Effector memory CD4-positive, alpha-beta T cell (primary cell): ENCODE measurements around the gene APOBEC3A.
"Not testable (repeated sequence)": the region's sequence is repeated elsewhere in the genome, so short reads cannot be mapped to it uniquely, and the experiment has no call there.

Experiments used
- DNase-seq, 3 donors: peaks; one replicate each; pipeline ENCODE4 v3.0.0-alpha.2; 2020
- H3K27ac ChIP-seq: 2 replicates; pipeline ENCODE4 v1.7.0; 2013; ENCODE audit warnings: mild to moderate bottlenecking, low read length, moderate library complexity; ENCODE audit not compliant: insufficient read depth, poor library complexity, severe bottlenecking
- H3K27me3 ChIP-seq: replicated peaks from 2 replicates; pipeline ENCODE4 v1.7.0; 2013; ENCODE audit warnings: mild to moderate bottlenecking, low read length; ENCODE audit not compliant: insufficient read depth, control insufficient read depth, poor library complexity, severe bottlenecking
- H3K36me3 ChIP-seq: 2 replicates; pipeline ENCODE4 v1.7.0; 2013; ENCODE audit warnings: mild to moderate bottlenecking, low read length, moderate library complexity; ENCODE audit not compliant: control insufficient read depth, insufficient read depth
- H3K4me1 ChIP-seq: 2 replicates; pipeline ENCODE4 v1.7.0; 2013; ENCODE audit warnings: low read length, mild to moderate bottlenecking; ENCODE audit not compliant: control insufficient read depth, insufficient read depth, poor library complexity, severe bottlenecking
- H3K4me3 ChIP-seq: 2 replicates; pipeline ENCODE4 v1.7.0; 2013; ENCODE audit warnings: low read length, low read depth, mild to moderate bottlenecking; ENCODE audit not compliant: insufficient read depth, poor library complexity, severe bottlenecking
- H3K9me3 ChIP-seq: 2 replicates; pipeline ENCODE4 v1.7.0; 2013; ENCODE audit warnings: mild to moderate bottlenecking, low read length, moderate library complexity; ENCODE audit not compliant: control insufficient read depth

The APOBEC3A gene

DNA sequence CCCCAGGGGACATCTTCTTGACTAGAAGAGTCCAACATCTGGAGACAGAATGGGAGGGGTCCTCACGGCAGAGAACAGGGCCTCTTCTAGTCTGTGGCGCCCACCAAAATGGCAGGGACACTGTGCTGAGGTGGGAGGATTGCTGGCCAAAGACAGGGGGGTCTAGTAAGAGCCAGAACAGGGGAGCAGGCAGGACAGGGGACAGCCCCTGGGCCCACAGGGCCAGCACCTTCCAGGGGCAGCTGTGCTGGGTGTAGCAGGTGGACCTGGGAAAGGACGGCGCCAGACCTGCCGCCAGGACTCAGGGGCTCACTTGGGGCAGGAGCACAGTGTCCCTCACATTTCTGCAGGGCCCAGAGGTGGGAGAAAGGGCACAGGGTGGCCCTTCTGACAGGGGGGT, 858 bp upstream of the APOBEC3A start:
- no peaks in the 10 kb centered on the region for H3K27me3 ChIP-seq
- H3K27ac ChIP-seq: no peak overlapping the region

DNA sequence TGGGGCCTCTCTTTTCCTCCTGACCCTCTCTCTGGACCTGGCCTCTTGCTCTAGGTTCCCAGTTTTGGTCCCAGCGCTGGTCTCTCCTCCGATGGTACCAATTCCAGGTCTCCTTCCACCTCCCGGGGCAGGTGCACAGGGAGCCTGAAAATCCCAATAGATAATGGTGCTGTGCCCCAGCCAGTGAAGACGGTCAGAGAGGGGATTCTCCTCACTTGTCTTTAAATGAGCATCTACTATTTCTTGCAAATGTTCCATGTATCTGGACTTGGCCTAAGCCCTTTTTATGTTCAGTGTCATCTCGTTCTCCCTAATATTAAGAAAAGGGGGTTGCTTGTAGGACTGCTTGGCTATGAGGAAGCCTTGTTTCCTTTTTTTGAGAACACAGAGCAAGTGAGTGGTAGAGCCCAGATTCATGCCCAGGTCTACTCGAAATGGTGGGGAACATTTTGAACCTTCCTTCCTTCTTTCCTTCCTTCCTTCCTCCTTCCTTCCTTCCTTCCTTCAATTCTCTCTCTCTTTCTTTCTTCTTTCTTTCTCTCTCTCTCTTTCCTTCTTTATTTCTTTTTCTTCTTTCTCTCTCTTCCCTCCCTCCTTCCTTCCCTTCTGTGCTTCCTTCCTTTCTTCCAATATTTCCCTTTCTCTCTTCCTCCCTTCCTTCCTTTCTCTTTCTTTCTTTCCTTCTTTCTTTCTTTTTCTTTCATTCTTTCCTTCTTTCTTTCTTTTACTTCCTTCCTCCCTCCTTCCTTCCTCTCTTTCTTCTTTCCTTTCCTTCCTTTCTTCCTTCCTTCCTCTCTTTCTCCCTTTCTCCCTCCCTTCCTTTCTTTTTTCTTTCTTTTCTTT, 620 bp downstream of the APOBEC3A start:
- H3K27me3 ChIP-seq: no peaks in the 10 kb centered on the region
- no peaks in the 10 kb centered on the region for H3K9me3 ChIP-seq
- H3K4me3 ChIP-seq: no peak overlapping the region
- H3K4me1 ChIP-seq: no peaks in the 10 kb centered on the region
- DNase-seq: no peak
- H3K36me3 ChIP-seq: no peaks in the 10 kb centered on the region
- H3K27ac ChIP-seq: no peak overlapping the region

More for the DNA sequence above, 858 bp upstream of the APOBEC3A start:
- DNase-seq: no peak
- no peaks in the 10 kb centered on the region for H3K4me1 ChIP-seq
- no peaks in the 10 kb centered on the region for H3K9me3 ChIP-seq
- H3K36me3 ChIP-seq: no peaks in the 10 kb centered on the region
- H3K4me3 ChIP-seq: no peak overlapping the region

DNA sequence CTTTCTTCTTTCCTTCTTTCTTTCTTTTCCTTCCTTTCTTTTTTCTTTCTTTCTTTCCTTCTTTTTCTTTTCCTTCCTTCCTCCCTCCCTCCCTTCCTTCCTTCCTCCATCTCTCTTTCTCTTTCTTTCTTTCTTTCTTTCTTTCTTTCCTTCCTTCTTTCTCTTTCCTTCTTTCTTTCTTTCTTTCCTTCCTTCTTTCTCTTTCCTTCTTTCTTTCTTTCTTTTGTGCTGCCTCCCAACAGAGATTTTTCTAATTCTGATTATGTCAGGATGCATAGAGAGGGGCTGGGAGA, 1.2 kb downstream of the APOBEC3A start:
- H3K4me1 ChIP-seq, H3K27me3 ChIP-seq, H3K4me3 ChIP-seq, H3K27ac ChIP-seq, H3K9me3 ChIP-seq, H3K36me3 ChIP-seq, DNase-seq: not testable (repeated sequence)

DNA sequence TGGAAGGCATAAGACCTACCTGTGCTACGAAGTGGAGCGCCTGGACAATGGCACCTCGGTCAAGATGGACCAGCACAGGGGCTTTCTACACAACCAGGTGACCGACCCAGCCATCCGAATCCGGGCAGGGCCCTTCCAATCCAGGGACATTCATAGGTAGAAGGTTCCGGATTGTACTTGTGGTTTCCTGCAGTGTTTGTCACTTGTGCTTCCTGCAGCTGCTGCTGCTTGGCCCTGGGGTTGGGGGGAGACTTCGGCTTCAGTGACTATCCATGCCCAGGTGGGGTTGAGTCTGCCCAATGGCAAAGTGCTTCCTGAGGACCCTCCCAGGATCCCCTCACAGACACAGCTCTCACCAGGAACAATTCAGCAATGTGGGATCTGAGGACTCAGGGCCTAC, 2.2 kb downstream of the APOBEC3A start:
- Histone ChIP-seq H3K27ac (no peak overlapping the region), H3K27me3 (no peaks in the 10 kb centered on the region), H3K4me3 (no peak overlapping the region), H3K36me3 (no peaks in the 10 kb centered on the region), H3K4me1 (no peaks in the 10 kb centered on the region), H3K9me3 (no peaks in the 10 kb centered on the region)
- no peak for DNase-seq

DNA sequence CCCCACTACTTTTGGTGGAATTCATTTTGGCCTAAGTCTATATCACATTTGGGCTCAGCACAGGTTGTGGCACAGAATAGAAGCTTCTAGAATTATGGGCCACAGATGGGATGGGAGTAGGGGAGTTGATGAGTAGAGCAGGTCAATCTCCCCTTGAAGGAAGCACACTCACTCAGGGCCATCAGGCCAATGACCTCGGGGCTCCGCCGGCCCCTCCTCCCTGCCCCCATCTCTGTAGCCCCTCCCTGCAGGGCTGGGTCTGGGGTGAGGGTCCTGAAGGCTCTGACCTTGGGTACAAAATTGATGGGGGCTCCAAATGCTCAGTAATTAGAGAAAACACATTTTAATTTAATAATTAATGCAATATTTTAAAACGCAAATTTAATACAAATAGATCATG, 3.3 kb downstream of the APOBEC3A start:
- not testable (repeated sequence) for H3K27me3 ChIP-seq, DNase-seq, H3K4me1 ChIP-seq, H3K4me3 ChIP-seq, H3K27ac ChIP-seq, H3K36me3 ChIP-seq, H3K9me3 ChIP-seq

DNA sequence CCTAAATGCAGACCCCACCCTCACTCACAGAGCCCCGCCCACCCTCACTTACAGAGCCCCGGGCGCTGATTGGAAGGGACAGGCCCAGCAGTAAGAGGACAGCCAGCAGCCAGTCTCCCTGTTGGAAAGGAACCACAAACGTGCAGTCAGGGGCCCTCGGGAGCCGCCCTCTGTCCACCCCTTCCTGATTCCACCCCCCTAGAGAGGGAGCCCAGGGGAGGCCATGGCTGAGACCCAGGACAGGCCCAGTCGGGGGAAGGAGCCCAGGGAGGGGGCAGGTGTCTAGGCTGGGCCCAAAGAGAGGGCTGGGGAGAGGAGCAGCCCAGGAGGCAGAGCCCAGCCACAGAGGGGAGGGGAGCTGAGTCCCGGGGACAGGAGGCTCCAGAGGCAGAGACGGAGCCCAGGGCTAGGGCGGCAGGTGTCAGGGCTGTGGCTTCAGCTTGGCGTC, 5.9 kb downstream of the APOBEC3A start:
- H3K4me3 ChIP-seq, DNase-seq, H3K4me1 ChIP-seq, H3K9me3 ChIP-seq, H3K36me3 ChIP-seq, H3K27me3 ChIP-seq, H3K27ac ChIP-seq: not testable (repeated sequence)

DNA sequence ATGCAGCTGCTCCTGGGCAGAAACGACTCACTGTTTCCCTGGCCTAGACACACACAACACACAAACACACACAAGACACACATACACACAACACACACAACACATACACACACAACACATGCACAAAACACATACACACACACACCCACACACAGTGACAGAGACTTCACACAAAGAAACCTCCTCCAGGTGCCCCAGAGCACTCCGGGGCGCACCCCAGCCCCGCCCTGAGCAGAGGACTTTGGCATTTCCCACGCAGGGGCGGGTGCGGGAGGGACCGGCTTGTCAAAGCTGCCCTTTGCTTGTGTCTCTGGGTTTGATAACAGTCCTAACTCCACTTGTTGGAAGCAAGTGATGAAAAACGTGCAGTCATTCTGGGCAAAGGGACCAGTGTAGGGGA, 6.5 kb downstream of the APOBEC3A start:
- Histone ChIP-seq H3K4me3 (no peak overlapping the region), H3K27ac (no peak overlapping the region), H3K36me3 (no peaks in the 10 kb centered on the region), H3K9me3 (no peaks in the 10 kb centered on the region), H3K4me1 (no peaks in the 10 kb centered on the region), H3K27me3 (no peaks in the 10 kb centered on the region)
- no peak for DNase-seq

DNA sequence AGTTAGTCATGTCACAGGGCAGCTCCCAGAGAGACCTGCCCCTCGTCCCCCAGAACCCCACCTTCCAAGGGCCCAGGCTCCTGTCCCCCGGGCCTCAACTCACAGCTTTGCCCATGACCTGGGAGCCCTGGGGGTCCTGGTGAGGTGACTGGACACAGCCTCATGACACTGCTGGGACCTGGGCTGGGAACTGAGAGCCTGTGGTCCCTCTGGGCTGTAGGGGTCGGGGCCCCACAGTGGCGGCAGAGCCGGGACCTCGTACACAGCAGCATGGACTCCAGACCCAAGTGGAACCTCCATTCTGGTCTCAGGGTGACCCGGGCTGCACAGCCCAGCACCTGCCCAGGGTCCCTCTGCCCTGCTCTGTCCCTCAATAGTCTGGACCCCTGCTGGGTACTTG, 6.9 kb downstream of the APOBEC3A start:
- Histone ChIP-seq H3K27ac (no peak overlapping the region), H3K36me3 (no peaks in the 10 kb centered on the region), H3K9me3 (no peaks in the 10 kb centered on the region), H3K4me3 (no peak overlapping the region), H3K27me3 (no peaks in the 10 kb centered on the region), H3K4me1 (no peaks in the 10 kb centered on the region)
- DNase-seq: no peak

DNA sequence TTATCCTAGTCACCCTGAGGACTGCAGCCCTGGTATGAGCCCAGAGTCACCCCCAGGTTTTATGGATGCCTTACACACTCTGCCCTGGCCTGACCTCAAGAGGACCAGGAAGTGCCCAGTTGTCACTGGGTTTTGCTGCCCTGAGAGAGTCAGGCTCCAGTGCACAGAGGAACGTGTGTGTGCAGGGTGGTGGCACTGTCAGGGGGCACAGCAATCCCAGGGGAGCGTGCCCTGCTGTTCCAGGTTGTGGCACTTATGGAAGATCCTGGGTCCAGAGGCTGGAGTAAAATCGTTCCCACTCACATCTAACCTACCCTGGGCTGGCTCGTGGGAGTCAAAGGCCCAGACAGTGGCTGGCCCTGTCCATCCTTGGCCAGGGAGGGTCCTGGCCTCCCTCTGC, 7.6 kb downstream of the APOBEC3A start:
- no peak for DNase-seq
- H3K4me3 ChIP-seq: no peak overlapping the region
- no peak overlapping the region for H3K27ac ChIP-seq
- no peaks in the 10 kb centered on the region for H3K36me3 ChIP-seq
- H3K9me3 ChIP-seq: no peaks in the 10 kb centered on the region
- no peaks in the 10 kb centered on the region for H3K27me3 ChIP-seq
- no peaks in the 10 kb centered on the region for H3K4me1 ChIP-seq

DNA sequence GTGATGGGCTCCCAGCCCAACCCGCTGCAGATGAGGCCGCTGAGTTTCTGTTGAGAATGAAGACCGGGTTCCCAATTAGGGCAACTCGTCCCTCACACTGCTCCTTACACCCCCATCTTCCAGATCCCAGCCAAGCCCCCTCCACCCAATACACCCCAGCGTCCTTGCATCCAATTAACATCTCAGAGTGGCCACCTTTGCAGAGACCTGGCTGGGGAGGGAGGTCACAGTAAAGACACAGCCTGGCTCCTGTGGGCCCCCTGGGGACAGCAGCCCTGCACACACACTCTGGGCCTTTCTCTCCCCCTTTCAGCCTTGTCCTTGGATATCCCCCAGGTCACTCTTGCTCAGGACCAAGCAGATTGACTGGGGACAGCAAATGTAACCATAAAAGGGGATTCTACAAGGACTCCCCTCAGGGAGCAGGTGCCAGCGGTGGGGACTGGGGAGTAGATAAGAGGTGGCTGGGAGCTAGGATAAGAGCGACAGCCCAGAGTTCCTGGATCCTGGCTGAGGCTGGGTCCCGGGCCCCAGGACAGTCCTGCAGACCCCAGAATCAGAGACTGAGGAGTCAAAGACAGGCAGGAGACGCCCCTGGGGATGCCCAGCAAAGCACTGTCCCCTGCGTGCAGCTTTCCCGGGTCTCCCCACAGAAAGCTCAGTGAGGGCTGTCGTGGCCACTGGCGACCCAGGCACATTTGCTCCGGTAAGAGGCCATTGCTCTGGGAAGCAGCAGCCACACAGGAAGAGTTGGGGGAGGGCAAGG, 8.4 kb downstream of the APOBEC3A start:
- H3K27ac ChIP-seq: no peak overlapping the region
- no peak for DNase-seq
- H3K4me3 ChIP-seq: no peak overlapping the region
- H3K4me1 ChIP-seq: no peaks in the 10 kb centered on the region
- H3K36me3 ChIP-seq: no peaks in the 10 kb centered on the region
- no peaks in the 10 kb centered on the region for H3K27me3 ChIP-seq
- no peaks in the 10 kb centered on the region for H3K9me3 ChIP-seq
